Measurements from ENCODE around the gene SYNGR4.

DNA sequence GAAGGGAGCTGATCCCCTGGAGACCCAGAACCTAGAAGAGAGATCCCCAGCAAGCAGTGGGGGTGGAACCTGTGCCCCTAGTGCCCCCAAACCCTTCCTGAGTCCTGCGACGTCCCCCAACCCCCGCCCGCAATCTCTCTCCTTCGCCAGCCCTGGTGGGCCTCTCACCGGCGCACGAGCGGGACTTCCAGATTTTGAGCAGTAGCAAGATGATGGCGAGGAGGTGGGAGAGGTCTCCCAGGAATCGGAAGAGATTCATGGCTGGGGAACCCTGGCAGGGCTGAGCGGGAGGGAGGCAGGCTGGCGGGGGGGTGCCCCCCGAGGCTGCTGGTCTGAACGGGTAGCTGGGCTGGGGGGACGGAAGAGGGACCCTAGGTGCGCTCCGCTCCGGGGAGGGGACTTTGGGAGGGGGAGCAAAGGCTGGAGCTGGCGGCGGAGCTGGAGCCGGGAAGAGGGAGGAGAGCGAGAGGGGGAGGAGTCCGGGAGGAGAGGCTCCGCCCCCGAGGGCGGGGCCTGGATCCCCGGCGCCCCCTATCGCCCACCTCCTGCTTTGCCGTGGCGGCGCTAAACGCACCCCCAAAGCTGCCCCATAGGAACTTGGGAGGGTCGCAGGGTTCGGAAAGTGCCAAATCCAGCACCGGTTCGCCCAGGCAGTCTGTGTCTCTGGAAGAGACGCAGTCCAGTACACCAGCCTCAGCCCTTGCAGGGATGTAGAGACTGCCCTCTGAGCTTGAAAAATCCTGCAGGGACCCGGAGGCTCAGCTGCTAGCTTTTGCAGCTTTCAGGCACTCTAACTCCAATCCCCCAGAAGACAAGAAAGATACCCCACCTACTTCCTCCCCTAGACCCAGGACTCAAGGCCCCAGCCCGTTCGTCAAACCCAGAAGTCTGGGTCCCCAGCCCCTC lies 27.2 kb downstream of the SYNGR4 start, which contains the start of gene KDELR1:
- TF ChIP-seq, protein P1, sequence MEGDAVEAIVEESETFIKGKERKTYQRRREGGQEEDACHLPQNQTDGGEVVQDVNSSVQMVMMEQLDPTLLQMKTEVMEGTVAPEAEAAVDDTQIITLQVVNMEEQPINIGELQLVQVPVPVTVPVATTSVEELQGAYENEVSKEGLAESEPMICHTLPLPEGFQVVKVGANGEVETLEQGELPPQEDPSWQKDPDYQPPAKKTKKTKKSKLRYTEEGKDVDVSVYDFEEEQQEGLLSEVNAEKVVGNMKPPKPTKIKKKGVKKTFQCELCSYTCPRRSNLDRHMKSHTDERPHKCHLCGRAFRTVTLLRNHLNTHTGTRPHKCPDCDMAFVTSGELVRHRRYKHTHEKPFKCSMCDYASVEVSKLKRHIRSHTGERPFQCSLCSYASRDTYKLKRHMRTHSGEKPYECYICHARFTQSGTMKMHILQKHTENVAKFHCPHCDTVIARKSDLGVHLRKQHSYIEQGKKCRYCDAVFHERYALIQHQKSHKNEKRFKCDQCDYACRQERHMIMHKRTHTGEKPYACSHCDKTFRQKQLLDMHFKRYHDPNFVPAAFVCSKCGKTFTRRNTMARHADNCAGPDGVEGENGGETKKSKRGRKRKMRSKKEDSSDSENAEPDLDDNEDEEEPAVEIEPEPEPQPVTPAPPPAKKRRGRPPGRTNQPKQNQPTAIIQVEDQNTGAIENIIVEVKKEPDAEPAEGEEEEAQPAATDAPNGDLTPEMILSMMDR (IDR thresholded peaks at IDR 0.05 in 4 of 5, conservative IDR thresholded peaks at IDR 0.05 in 1 of 5): peak; percentile 78 to 96 (median 87)
- peak; percentile 60 to 68 for TF ChIP-seq POLR2A (IDR thresholded peaks at IDR 0.05)
